Ishikawa (cell line): ENCODE results near the gene PDE10A.

ENCODE experiments used
- CREB1 ChIP-seq: IDR thresholded peaks from 2 replicates; pipeline ENCODE4 v1.6.1; 2012; ENCODE audit warnings: low read depth
- EGR1 ChIP-seq: IDR thresholded peaks from 2 replicates; pipeline ENCODE4 v1.6.1; 2012
- NFIC ChIP-seq: IDR thresholded peaks from 2 replicates; pipeline ENCODE4 v1.6.1; 2012
- RAD21 ChIP-seq: IDR thresholded peaks from 2 replicates; pipeline ENCODE4 v1.6.1; 2012; ENCODE audit warnings: low read depth
- TAF1 ChIP-seq: IDR thresholded peaks from 2 replicates; pipeline ENCODE4 v1.6.1; 2012; ENCODE audit warnings: low read depth, mild to moderate bottlenecking
- TCF12 ChIP-seq: IDR thresholded peaks from 2 replicates; pipeline ENCODE4 v1.6.1; 2012; ENCODE audit warnings: low read depth
- YY1 ChIP-seq: IDR thresholded peaks from 2 replicates; pipeline ENCODE4 v1.6.1; 2012; ENCODE audit warnings: low read depth
- TF ChIP-seq, protein P1 (sequence below): IDR thresholded peaks from 2 replicates; pipeline ENCODE4 v1.6.1; 2012

DNA sequence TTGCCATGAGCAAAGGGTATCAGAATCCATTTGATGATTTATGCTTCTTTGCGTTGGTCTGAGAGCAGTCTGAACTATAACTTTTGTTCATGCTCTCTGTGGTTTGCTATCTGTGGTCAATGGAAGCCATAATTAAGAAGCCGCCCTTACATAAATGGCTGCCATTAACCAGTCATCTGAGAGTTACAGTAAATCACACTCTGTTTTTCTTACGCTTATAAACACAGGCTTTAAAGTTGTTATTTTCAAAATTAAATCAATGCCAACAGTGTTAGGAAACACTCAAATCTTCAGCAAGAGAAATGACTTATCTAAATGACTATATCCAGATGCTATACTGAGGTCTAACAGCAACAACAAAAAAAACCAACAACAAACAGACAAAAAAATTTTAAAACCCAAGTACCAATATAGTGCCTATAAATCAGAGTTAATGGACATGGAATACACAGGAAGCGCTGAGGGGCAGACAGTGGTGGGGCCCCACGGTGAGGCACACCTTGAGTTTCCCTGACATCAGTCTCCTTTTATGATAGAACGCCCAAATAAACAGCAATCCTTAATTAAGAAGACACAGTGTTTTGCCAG is 245.7 kb downstream of the PDE10A start:
- TF ChIP-seq, protein P1, sequence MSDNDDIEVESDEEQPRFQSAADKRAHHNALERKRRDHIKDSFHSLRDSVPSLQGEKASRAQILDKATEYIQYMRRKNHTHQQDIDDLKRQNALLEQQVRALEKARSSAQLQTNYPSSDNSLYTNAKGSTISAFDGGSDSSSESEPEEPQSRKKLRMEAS = no peak
- TF ChIP-seq CREB1 (no peak), RAD21 (no peak), EGR1 (no peak), TAF1 (no peak), YY1 (no peak), NFIC (no peak), TCF12 (no peak)
